DND-41 (cell line): ENCODE data around the gene PUS7.

Experiments
- CTCF ChIP-seq: IDR thresholded peaks from 2 replicates; pipeline ENCODE4 v1.5.1; 2012; ENCODE audit warnings: borderline replicate concordance, low read length, moderate library complexity, mild to moderate bottlenecking; ENCODE audit not compliant: poor library complexity, severe bottlenecking; ENCODE audit errors: extremely low read depth
- EZH2 ChIP-seq: IDR thresholded peaks from 3 replicates; pipeline ENCODE4 v1.6.1; 2012; ENCODE audit warnings: borderline replicate concordance, low read depth, mild to moderate bottlenecking, moderate library complexity, low read length, inconsistent platforms; ENCODE audit not compliant: severe bottlenecking

GRCh38 chr7:105413887-105414437 is 108.1 kb downstream of the PUS7 start:
- TF ChIP-seq CTCF = no peak
- no peak for TF ChIP-seq EZH2
